Measurements from ENCODE around the gene KIF5A. TPM values are rescaled to one million over a fixed set of nuclear protein-coding genes. Genes with fewer than 3 reads are reported as not detected.
A peak's percentile ranks its signal among the peaks of the same experiment; 100 is the strongest.

Gene KIF5A
- total and polyA plus RNA-seq, 2 of the 13 experiments (the other 11 are each of a cell fraction or from before 2014, with no cell fraction given) = 1.6 to 11.9 TPM

DNA sequence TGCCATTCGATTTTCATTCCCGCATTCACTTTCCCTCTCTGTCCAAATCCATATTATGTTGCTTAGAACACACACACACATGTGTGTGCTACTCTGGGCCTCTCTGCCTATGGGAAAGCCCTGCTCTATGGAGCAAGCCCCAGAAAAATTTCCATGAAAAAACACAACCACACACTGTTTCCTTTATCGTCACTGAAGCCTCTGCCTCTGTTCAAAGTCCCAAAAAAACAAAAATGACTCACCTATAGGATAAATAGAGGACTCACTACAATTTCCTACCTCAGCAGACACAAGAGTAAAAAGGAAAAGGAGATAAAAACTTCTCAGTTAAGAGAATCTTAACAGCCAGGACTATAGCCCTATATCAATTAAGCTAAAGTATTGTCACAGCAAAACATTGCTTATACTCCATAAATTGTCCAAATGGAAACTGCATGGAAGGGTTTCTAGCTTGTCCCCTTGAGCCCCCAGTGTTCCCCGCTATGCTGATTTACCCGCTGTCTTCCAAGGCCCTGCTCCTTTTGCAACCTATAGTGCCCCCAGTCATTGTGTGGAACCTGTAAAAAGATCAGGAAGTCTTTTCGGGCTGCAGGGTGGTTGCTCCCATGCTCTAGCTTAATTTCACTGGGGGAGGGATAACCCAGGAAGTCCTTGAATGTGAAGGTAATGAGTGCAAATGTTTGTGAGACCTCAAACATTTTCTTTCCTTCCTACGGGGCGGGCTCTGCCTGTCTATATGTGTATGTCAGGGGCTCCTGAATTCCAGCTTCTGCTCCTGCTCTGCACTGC is 30.0 kb downstream of the KIF5A start (continued):
- TF ChIP-seq RXRA (CRISPR knock-in tag; IDR thresholded peaks at IDR 0.05) (no peak), PHF21A (CRISPR knock-in tag; IDR thresholded peaks at IDR 0.05) (peak; percentile 76), ETV5 (CRISPR knock-in tag; IDR thresholded peaks at IDR 0.05; ENCODE audit: borderline replicate concordance) (peak; percentile 43; the same call in 1 of the 2 replicates), ZNF317 (CRISPR knock-in tag; IDR thresholded peaks at IDR 0.05) (no peak), SMARCE1 (IDR thresholded peaks at IDR 0.05; ENCODE audit: borderline replicate concordance) (0 out of 2 replicates have a peak, but pooled peaks have one; percentile 34), ARID2 (CRISPR knock-in tag; IDR thresholded peaks at IDR 0.05; ENCODE audit: borderline replicate concordance) (peak; percentile 86; the same call in 1 of the 2 replicates), HIVEP1 (CRISPR knock-in tag; IDR thresholded peaks at IDR 0.05) (no peak), MXI1 (IDR thresholded peaks at IDR 0.05; ENCODE audit: borderline replicate concordance, low read depth, low read length) (peak; percentile 64; the same call in 1 of the 3 replicates), TAF1 (CRISPR knock-in tag; IDR thresholded peaks at IDR 0.05) (0 out of 2 replicates have a peak, but pooled peaks have one; percentile 11), FOXA3 (CRISPR knock-in tag; IDR thresholded peaks at IDR 0.05) (peak; percentile 70), IKZF4 (CRISPR knock-in tag; IDR thresholded peaks at IDR 0.05; ENCODE audit: borderline replicate concordance, low read depth, not compliant biosample characterization) (no peak), MAZ (IDR thresholded peaks at IDR 0.05; ENCODE audit: borderline replicate concordance, low read depth, low read length) (peak; percentile 33; the same call in 1 of the 2 replicates), MAZ (CRISPR knock-in tag; IDR thresholded peaks at IDR 0.05; ENCODE audit: low read depth) (no peak), ARHGAP35 (CRISPR knock-in tag; IDR thresholded peaks at IDR 0.05; ENCODE audit: borderline replicate concordance) (no peak; the same call in 1 of the 2 replicates), HNF4A (CRISPR knock-in tag; IDR thresholded peaks at IDR 0.05) (peak; percentile 79), TEAD3 (CRISPR knock-in tag; optimal IDR thresholded peaks at IDR 0.05; ENCODE audit: borderline replicate concordance) (peak; percentile 46), SOX6 (IDR thresholded peaks at IDR 0.05) (no peak), SOX6 (CRISPR knock-in tag; IDR thresholded peaks at IDR 0.05) (peak; percentile 44), BRCA1 (CRISPR knock-in tag; IDR thresholded peaks at IDR 0.05) (no peak), SOX13 (IDR thresholded peaks at IDR 0.05) (no peak), SOX13 (CRISPR knock-in tag; conservative IDR thresholded peaks at IDR 0.05 in 1 of 2, IDR thresholded peaks at IDR 0.05 in 1 of 2) (peak in 1 of 2 experiments; percentile 41; a peak in 1 of 4 replicates), HOXA9 (CRISPR knock-in tag; IDR thresholded peaks at IDR 0.05; ENCODE audit: borderline replicate concordance) (no peak), KLF9 (CRISPR knock-in tag; IDR thresholded peaks at IDR 0.05; ENCODE audit: low read depth) (no peak), LCORL (IDR thresholded peaks at IDR 0.05) (peak; percentile 75; the same call in 1 of the 2 replicates), LCORL (CRISPR knock-in tag; IDR thresholded peaks at IDR 0.05) (no peak), MED1 (CRISPR knock-in tag; IDR thresholded peaks at IDR 0.05) (peak; percentile 56), GATAD2A (CRISPR knock-in tag; IDR thresholded peaks at IDR 0.05) (peak; percentile 78; the same call in 1 of the 2 replicates)
